Measurements from ENCODE around the gene LDLRAD2. TPM values are rescaled to one million over a fixed set of nuclear protein-coding genes. Genes with fewer than 3 reads are reported as not detected.

The LDLRAD2 gene
- total RNA-seq, 1 experiment from 2014 or later, result 1.0 TPM

GRCh38 chr1:21821385-21822019 lies 9.4 kb downstream of the LDLRAD2 start:
- no peak for TF ChIP-seq CTCF (conservative IDR thresholded peaks at IDR 0.05)
- no peaks in the 10 kb centered on the region for H3K79me1 ChIP-seq (ENCODE audit: insufficient read depth, low read depth, low read length, poor library complexity, severe bottlenecking)
- no peak overlapping the region for H3K4ac ChIP-seq (ENCODE audit: low read depth, low read length)
- H2AFZ ChIP-seq (ENCODE audit: low read length), result no peak overlapping the region
- H4K91ac ChIP-seq (ENCODE audit: insufficient read length, low read depth, low read length), result no peak overlapping the region
- H3K23ac ChIP-seq (ENCODE audit: insufficient read length, low read depth, low read length), result no peak overlapping the region
- H3K27ac ChIP-seq (ENCODE audit: insufficient read length, low read depth, low read length), result no peak overlapping the region
- H4K8ac ChIP-seq (replicated peaks; ENCODE audit: insufficient read length, low read depth, low read length), result no peak overlapping the region
- no peaks in the 10 kb centered on the region for H3K27me3 ChIP-seq (ENCODE audit: insufficient read depth, low read length)
- H3K27ac Mint-ChIP-seq, result no peak overlapping the region
- no peak overlapping the region for H3K9ac ChIP-seq (ENCODE audit: extremely low read depth, insufficient read length, low read length)
- H3K79me2 ChIP-seq (ENCODE audit: insufficient read depth, low read length), result no peaks in the 10 kb centered on the region
- H3K4me1 Mint-ChIP-seq, result peaks cover 10 to 13% of the 10 kb centered on the region in 2 experiments
- no peak overlapping the region for H3K56ac ChIP-seq (ENCODE audit: insufficient read length, low read depth, low read length)
- peak overlapping the region; percentile 23 for H3K18ac ChIP-seq (ENCODE audit: insufficient read length, low read depth, low read length)
- H2BK15ac ChIP-seq (ENCODE audit: low read depth, low read length), result no peak overlapping the region
- H3K23me2 ChIP-seq (ENCODE audit: insufficient read length, low read depth, low read length, poor library complexity, severe bottlenecking), result no peaks in the 10 kb centered on the region
- no peak overlapping the region for H2AK5ac ChIP-seq (ENCODE audit: insufficient read length, low read length)
- no peaks in the 10 kb centered on the region for H4K20me1 ChIP-seq (ENCODE audit: control insufficient read depth, insufficient read depth, insufficient read length)
- H3K9me3 Mint-ChIP-seq, result no peaks in the 10 kb centered on the region
- H2BK12ac ChIP-seq (ENCODE audit: insufficient read length, low read depth, low read length), result no peak overlapping the region
- H3K36me3 Mint-ChIP-seq (ENCODE audit: insufficient read depth in 1 of 3, low read depth in 3 of 3), result peaks cover 8 to 18% (median 11%) of the 10 kb centered on the region in 3 experiments; a peak in 6 of 7 replicates
- no peak overlapping the region for H2BK20ac ChIP-seq (ENCODE audit: low read depth, low read length, poor library complexity, severe bottlenecking)
- H3K4me1 ChIP-seq (ENCODE audit: insufficient read depth, low read length), result no peaks in the 10 kb centered on the region
- no peak for DNase-seq
- H3K4me3 Mint-ChIP-seq, result no peak overlapping the region
- no peak overlapping the region for H4K5ac ChIP-seq (ENCODE audit: insufficient read length, low read depth, low read length)
- H3K4me2 ChIP-seq (ENCODE audit: insufficient read depth, insufficient read length, low read length), result no peak overlapping the region
- no CpG with 5 or more reads among the region's 11 CpGs for WGBS (ENCODE audit: extremely low coverage, insufficient read length, low lambda C conversion rate)
- H3K9me3 ChIP-seq (ENCODE audit: control insufficient read depth, low read depth, low read length), result no peaks in the 10 kb centered on the region
- no peak overlapping the region for H2BK5ac ChIP-seq (ENCODE audit: insufficient read length, low read length)
- H2BK120ac ChIP-seq (ENCODE audit: low read depth, low read length, poor library complexity, severe bottlenecking), result no peak overlapping the region
- no peaks in the 10 kb centered on the region; the same call in 1 of the 2 replicates for H3K27me3 Mint-ChIP-seq (ENCODE audit: low read depth)
- H3T11ph ChIP-seq (ENCODE audit: low read length), result no peak overlapping the region
- H3K14ac ChIP-seq (ENCODE audit: insufficient read depth, low read length), result no peak overlapping the region
